Tibial artery (tissue), 4 donors: ENCODE data around the gene CCDC117.

Experiments used
- DNase-seq, 2 donors: peaks; one replicate each; pipeline ENCODE4 v3.0.0-alpha.2; 2019
- H3K27ac ChIP-seq, 2 donors: fragments of 200-600 bp; sonication (generic) in 1 of 2; 1 replicate in 1 of 2; 2 replicates in 1 of 2; pipeline ENCODE4 v1.5.1; 2018 to 2019; ENCODE audit warnings: mild to moderate bottlenecking in 1 of 2
- H3K27me3 ChIP-seq, 2 donors: fragments of 200-600 bp; sonication (generic) in 1 of 2; one replicate each; pipeline versions ENCODE4 v1.5.1 to v1.6.0; 2016 to 2019
- H3K36me3 ChIP-seq, 3 donors: fragments of 200-600 bp; sonication (generic) in 2 of 3; one replicate each; pipeline ENCODE4 v1.5.1; 2016 to 2019; ENCODE audit warnings: mild to moderate bottlenecking in 2 of 3
- H3K4me1 ChIP-seq, 4 donors: fragments of 200-600 bp; sonication (generic) in 2 of 4; 1 replicate in 3 of 4; 2 replicates in 1 of 4; pipeline ENCODE4 v1.5.1; 2016 to 2019
- H3K4me3 ChIP-seq, 2 donors: fragments of 200-600 bp; sonication (generic) in 1 of 2; 1 replicate in 1 of 2; 2 replicates in 1 of 2; pipeline ENCODE4 v1.5.1; 2018 to 2019; ENCODE audit warnings: mild to moderate bottlenecking in 2 of 2
- H3K9me3 ChIP-seq, 3 donors: fragments of 200-600 bp; sonication (generic) in 1 of 3; one replicate each; pipeline ENCODE4 v1.5.1; 2016 to 2019
- intact Hi-C: fragments of 100-400 bp; cut with DNase I; formaldehyde crosslinking; loops from one replicate; pipeline ENCODE4 v1.15.0; 2023; ENCODE audit warnings: low total_unique reads
- TF ChIP-seq, protein P1 (sequence below), 2 experiments: fragments of 200-600 bp in 1 of 2; fragments of 450-650 bp in 1 of 2; IDR thresholded peaks; one replicate each; pipeline ENCODE4 v1.5.1; 2017 to 2019; ENCODE audit warnings: antibody characterized with exemption in 2 of 2, mild to moderate bottlenecking in 1 of 2, moderate library complexity in 1 of 2

Gene CCDC117

DNA sequence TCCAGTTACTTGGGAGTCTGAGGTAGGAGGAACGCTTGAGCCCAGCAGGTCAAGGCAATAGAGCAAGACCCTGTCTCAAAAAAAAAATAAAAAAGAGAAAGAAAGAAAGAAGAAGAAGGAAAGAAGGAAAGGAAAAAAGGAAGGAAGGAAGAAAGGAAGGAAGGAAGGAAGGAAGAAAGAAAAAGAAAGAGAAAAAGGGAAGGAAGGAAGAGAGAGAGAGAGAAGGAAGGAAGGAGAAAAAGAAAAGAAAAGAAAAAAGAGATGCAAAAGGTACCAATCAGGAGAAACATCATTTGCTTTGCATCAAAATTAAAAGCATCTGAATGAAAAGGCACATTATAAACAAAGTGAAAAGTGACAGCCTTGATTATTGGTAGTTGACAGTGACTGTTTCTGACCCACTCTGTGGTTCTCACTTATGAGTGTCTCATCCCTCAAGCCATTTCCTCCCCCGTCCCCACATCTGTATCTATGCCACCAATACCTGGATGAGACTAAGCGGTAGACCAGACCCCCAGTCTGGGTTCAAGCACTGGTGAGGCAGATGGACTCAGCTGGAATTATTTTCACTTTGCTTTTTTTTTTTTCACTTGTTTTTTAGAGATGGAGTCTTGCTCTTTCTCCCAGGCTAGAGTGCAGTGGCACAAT lies 60.9 kb downstream of the CCDC117 start:
- intact Hi-C loops, result loop anchor here (10.0 kb wide), 1 partner anchor 779 kb away; no protein-coding TSS in a partner anchor

GRCh38 chr22:28835630-28836189 lies 63.2 kb downstream of the CCDC117 start:
- H3K27ac ChIP-seq, result no peak overlapping the region
- TF ChIP-seq, protein P1, sequence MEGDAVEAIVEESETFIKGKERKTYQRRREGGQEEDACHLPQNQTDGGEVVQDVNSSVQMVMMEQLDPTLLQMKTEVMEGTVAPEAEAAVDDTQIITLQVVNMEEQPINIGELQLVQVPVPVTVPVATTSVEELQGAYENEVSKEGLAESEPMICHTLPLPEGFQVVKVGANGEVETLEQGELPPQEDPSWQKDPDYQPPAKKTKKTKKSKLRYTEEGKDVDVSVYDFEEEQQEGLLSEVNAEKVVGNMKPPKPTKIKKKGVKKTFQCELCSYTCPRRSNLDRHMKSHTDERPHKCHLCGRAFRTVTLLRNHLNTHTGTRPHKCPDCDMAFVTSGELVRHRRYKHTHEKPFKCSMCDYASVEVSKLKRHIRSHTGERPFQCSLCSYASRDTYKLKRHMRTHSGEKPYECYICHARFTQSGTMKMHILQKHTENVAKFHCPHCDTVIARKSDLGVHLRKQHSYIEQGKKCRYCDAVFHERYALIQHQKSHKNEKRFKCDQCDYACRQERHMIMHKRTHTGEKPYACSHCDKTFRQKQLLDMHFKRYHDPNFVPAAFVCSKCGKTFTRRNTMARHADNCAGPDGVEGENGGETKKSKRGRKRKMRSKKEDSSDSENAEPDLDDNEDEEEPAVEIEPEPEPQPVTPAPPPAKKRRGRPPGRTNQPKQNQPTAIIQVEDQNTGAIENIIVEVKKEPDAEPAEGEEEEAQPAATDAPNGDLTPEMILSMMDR (IDR thresholded peaks at IDR 0.05), result no peak
- intact Hi-C loops, result loop anchor here (10.0 kb wide), 1 partner anchor 781 kb away; no protein-coding TSS in a partner anchor

More for the DNA sequence above, 60.9 kb downstream of the CCDC117 start:
- H3K36me3 ChIP-seq, result no peaks in the 10 kb centered on the region
- H3K4me1 ChIP-seq, result peaks cover 0 to 8% (median 3%) of the 10 kb centered on the region in 4 donors
- TF ChIP-seq, protein P1 (IDR thresholded peaks at IDR 0.05), result no peak
- no peaks in the 10 kb centered on the region for H3K9me3 ChIP-seq
- H3K27ac ChIP-seq, result no peak overlapping the region
- DNase-seq, result no peak
- H3K4me3 ChIP-seq, result no peak overlapping the region
- H3K27me3 ChIP-seq, result no peaks in the 10 kb centered on the region

DNA sequence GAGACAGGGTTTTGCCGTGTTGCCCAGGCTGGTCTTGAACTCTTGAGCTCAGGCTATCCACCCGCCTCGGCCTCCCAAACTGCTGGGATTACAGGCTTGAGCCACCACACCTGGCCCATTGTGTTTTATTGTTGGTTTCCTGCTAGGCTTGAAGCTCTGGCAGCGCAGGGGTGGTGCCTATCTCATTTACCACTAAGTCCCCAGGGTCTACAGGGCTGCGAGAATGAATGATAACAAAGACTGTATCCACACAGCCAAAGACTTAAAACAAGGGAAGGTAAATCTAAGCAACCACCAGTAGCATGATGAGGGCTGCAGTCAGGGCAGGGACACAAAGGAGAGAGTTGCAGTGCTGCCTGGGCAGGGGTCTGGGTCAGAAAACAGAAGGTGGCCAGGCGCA lies 65.1 kb downstream of the CCDC117 start:
- no peak overlapping the region for H3K27ac ChIP-seq
- H3K9me3 ChIP-seq, result no peaks in the 10 kb centered on the region
- no peak overlapping the region for H3K4me3 ChIP-seq
- DNase-seq, result no peak
- no peaks in the 10 kb centered on the region for H3K36me3 ChIP-seq
- no peaks in the 10 kb centered on the region for H3K27me3 ChIP-seq
- H3K4me1 ChIP-seq, result no peaks in the 10 kb centered on the region
- TF ChIP-seq, protein P1 (IDR thresholded peaks at IDR 0.05), result no peak
- intact Hi-C loops, result loop anchor here (10.0 kb wide), 1 partner anchor 783 kb away; no protein-coding TSS in a partner anchor

More at GRCh38 chr22:28835630-28836189, 63.2 kb downstream of the CCDC117 start:
- DNase-seq, result no peak
- H3K4me3 ChIP-seq, result no peak overlapping the region
- H3K9me3 ChIP-seq, result no peaks in the 10 kb centered on the region
- H3K36me3 ChIP-seq, result no peaks in the 10 kb centered on the region
- H3K27me3 ChIP-seq, result no peaks in the 10 kb centered on the region
- H3K4me1 ChIP-seq, result no peaks in the 10 kb centered on the region
